ENCODE measurements around the gene SNRK. TPM values are rescaled to one million over a fixed set of nuclear protein-coding genes. Genes with fewer than 3 reads are reported as not detected.

SNRK gene
- total RNA-seq, 1 experiment from 2014 or later: 16.6 TPM

GRCh38 chr3:43307226-43307625, 20.9 kb downstream of the SNRK start:
- TF ChIP-seq CTCF (IDR thresholded peaks at IDR 0.05; ENCODE audit: unreplicated experiment): no peak
- Mint-ChIP-seq H3K9me3 (ENCODE audit: unreplicated experiment) (no peaks in the 10 kb centered on the region), H3K36me3 (ENCODE audit: insufficient read depth, unreplicated experiment) (peaks cover 58% of the 10 kb centered on the region), H3K4me3 (ENCODE audit: unreplicated experiment) (no peak overlapping the region), H3K27me3 (ENCODE audit: insufficient read depth, unreplicated experiment) (no peaks in the 10 kb centered on the region), H3K27ac (ENCODE audit: low read depth, unreplicated experiment) (no peak overlapping the region), H3K4me1 (ENCODE audit: insufficient read depth, unreplicated experiment) (no peaks in the 10 kb centered on the region)
- DNase-seq (ENCODE audit: unreplicated experiment): peak; percentile 31
- CTCF ChIA-PET: no interaction called here
- intact Hi-C loops (cut with micrococcal nuclease): no loop called here
- POLR2A ChIA-PET: no interaction called here
- BruUV-seq (replicated peaks): no TSS peak

GRCh38 chr3:43307649-43308048, 21.3 kb downstream of the SNRK start:
- Mint-ChIP-seq H3K27me3 (ENCODE audit: insufficient read depth, unreplicated experiment) (no peaks in the 10 kb centered on the region), H3K9me3 (ENCODE audit: unreplicated experiment) (peaks cover 4% of the 10 kb centered on the region), H3K36me3 (ENCODE audit: insufficient read depth, unreplicated experiment) (peaks cover 57% of the 10 kb centered on the region), H3K4me3 (ENCODE audit: unreplicated experiment) (no peak overlapping the region), H3K27ac (ENCODE audit: low read depth, unreplicated experiment) (no peak overlapping the region), H3K4me1 (ENCODE audit: insufficient read depth, unreplicated experiment) (no peaks in the 10 kb centered on the region)
- CTCF ChIA-PET: no interaction called here
- no peak for DNase-seq (ENCODE audit: unreplicated experiment)
- TF ChIP-seq CTCF (IDR thresholded peaks at IDR 0.05; ENCODE audit: unreplicated experiment): no peak
- BruUV-seq (replicated peaks): no TSS peak
- intact Hi-C loops (cut with micrococcal nuclease): no loop called here
- POLR2A ChIA-PET: interaction anchor here (1.1 kb wide), 1 partner anchor 20 kb away, joined by 5 read pairs; no protein-coding TSS in a partner anchor

DNA sequence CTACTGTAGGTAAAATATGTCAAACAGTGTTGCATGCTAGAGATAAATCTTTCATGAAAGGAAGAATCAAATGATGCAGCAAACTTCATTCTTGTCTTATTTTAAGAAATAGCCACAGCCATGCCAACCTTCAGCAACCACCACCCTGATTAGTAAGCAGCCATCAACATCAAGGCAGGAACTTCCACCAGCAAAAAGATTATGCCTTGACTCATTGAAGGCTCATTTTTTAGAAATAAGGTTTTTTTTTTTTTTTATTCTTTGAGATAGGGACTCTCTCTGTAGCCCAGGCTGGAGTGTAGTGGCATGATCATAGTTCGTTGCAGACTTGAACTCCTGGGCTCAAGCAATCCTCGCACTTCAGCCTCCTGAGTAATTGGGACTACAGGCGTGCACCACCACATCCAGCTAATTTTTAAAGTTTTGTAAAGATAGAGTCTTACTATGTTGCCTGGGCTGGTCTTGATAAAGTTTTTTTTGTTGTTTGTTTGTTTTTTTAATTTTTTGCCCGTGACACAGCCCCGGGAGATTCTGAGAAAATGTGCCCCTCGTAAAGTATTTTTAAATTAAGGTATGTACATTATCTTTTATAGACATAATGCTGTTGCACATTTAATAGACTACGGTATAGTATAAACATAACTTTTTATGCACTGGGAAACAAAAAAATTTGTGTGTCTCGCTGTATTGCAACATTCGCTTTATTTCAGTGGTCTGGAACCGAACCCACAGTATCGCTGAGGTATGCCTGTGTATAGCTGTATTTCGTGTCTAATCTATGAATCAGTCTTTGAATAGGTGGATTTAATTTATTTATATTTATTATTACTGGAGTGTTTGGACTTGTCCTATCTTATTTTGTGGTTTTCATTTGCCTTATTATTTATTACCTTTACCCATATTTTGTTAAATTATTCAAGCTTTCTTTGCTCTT, 23.3 kb downstream of the SNRK start:
- BruUV-seq (replicated peaks): no TSS peak
- Mint-ChIP-seq H3K27ac (ENCODE audit: low read depth, unreplicated experiment) (no peak overlapping the region), H3K36me3 (ENCODE audit: insufficient read depth, unreplicated experiment) (peaks cover 42% of the 10 kb centered on the region), H3K4me1 (ENCODE audit: insufficient read depth, unreplicated experiment) (no peaks in the 10 kb centered on the region), H3K27me3 (ENCODE audit: insufficient read depth, unreplicated experiment) (no peaks in the 10 kb centered on the region), H3K9me3 (ENCODE audit: unreplicated experiment) (peaks cover 7% of the 10 kb centered on the region), H3K4me3 (ENCODE audit: unreplicated experiment) (no peak overlapping the region)
- ChIA-PET POLR2A (interaction anchor here (1.3 kb wide), 1 partner anchor 13 kb away, joined by 3 read pairs; no protein-coding TSS in a partner anchor), CTCF (no interaction called here)
- DNase-seq (ENCODE audit: unreplicated experiment): no peak
- no peak for TF ChIP-seq CTCF (IDR thresholded peaks at IDR 0.05; ENCODE audit: unreplicated experiment)
- intact Hi-C loops (cut with micrococcal nuclease): no loop called here

DNA sequence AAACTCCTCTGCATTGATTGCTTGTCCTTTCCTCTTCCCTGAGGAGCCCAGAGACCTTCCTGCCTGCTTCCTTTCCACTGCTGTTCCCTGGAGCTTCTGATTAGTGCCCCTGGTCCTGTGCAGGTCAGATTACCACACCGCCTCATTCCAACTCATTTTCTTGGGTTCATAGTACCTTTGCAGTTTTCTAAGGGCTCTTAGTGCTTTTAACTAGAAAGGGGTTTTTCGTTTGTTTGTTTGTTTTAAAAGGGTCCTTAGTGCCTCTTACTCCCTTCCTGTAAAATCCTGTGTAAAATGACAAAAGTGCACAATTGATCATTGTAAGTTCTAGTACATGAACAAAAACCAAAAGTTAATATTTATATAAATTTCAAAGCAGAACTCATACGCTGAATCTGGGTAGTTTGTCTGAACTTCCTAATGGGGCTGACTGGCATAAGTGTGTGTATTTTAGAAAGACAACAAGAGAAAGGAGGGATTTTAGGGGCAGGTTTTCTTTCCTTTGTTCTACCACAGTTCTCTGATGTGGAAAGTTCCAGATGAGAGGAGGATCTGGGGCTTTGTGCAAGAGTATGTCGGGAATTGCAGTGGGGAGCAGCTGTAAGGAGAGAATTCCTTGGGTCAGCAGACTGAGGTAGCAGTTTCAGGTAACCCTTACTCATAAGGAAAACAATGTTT, 30.6 kb downstream of the SNRK start:
- intact Hi-C loops (cut with micrococcal nuclease): no loop called here
- DNase-seq (ENCODE audit: unreplicated experiment): no peak
- ChIA-PET CTCF (interaction anchor here (0.6 to 0.7 kb wide), 2 partner anchors 8 to 63 kb away, joined by 3 read pairs; no protein-coding TSS in a partner anchor), POLR2A (no interaction called here)
- peaks cover 24% of the 10 kb centered on the region for H3K36me3 Mint-ChIP-seq (ENCODE audit: insufficient read depth, unreplicated experiment)
- no peak for TF ChIP-seq CTCF (IDR thresholded peaks at IDR 0.05; ENCODE audit: unreplicated experiment)
- H3K4me1 Mint-ChIP-seq (ENCODE audit: insufficient read depth, unreplicated experiment): peaks cover 21% of the 10 kb centered on the region
- H3K27ac Mint-ChIP-seq (ENCODE audit: low read depth, unreplicated experiment): peak overlapping the region; percentile 54
- H3K27me3 Mint-ChIP-seq (ENCODE audit: insufficient read depth, unreplicated experiment): no peaks in the 10 kb centered on the region
- no TSS peak for BruUV-seq (replicated peaks)
- no peak overlapping the region for H3K4me3 Mint-ChIP-seq (ENCODE audit: unreplicated experiment)
- H3K9me3 Mint-ChIP-seq (ENCODE audit: unreplicated experiment): peaks cover 7% of the 10 kb centered on the region
